Right forelimb (tissue), 1 donor: ENCODE results near the gene ZBTB17.
"Not testable (repeated sequence)": the region's sequence is repeated elsewhere in the genome, so short reads cannot be mapped to it uniquely, and the experiment has no call there.

Experiments used
- DNase-seq: peaks from one replicate; pipeline ENCODE4 v3.0.0-alpha.2; 2018

Gene ZBTB17

GRCh38 chr1:15975805-15976680, at the start of gene ZBTB17:
Gene ZBTB17, minus strand, starts transcription at chr1:15976101. Its CDS starts 27,606 bp downstream, at chr1:15948495.
- DNase-seq, result peak; percentile 95

DNA sequence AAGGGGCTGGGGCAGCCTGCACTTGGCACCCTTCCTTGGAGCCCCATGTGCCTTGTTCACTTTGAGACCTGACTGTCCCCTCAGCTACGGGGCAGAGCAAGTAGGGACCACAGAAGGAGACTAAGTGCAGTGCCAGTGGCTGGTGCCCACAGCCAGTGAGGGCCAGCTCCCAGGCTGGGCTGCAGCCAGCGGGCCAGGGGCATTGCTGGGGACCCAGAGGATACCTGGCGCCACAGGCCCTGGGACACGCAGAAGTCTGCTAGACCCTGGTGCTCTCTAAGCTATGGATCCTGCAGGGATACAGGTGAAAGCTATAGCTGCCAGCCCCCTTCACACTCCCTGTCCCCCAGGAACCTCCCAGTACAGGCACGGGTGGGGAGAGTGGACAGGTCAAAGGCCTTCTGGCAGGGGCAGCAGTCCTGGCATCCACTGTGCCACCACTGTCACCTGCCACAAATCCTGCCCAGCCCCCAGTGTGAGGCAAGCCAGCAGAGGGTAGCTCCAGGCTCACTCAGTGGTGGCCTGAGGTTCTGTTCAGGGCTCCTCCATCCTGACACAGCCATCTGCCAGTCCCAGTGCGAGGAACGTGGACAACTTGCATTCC, 47.3 kb upstream of the ZBTB17 start:
- no peak for DNase-seq

GRCh38 chr1:16022393-16022792, 46.5 kb upstream of the ZBTB17 start:
- DNase-seq, result no peak

DNA sequence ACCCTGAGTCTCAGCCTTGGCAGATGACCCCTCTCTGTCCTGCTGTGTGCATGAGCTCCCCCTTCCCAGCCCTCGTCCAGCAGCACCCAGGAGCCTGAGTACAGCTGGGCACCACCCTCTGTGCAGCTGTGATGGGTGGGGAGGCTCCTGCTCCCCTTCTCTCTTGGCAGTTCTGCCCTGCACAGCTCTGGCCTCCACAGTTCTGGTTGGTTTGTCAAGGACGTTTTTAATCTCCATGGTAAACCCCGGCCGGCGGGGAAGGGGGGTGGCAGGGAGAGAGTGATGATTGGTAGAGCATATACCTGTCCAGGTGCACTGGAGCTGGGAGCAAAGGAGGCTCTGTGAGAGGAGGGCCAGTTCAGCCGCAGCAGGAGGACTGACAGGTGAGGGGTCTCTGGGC, 45.8 kb upstream of the ZBTB17 start, which contains the start of gene CLCNKA:
TSS of gene CLCNKA (plus strand) at position 356 of the 400 bp plus-strand sequence. CDS start 584 bp downstream, outside the sequence.
- no peak for DNase-seq

- not testable (repeated sequence) for DNase-seq
Measured at GRCh38 chr1:16020878-16021277, 45.0 kb upstream of the ZBTB17 start.

DNA sequence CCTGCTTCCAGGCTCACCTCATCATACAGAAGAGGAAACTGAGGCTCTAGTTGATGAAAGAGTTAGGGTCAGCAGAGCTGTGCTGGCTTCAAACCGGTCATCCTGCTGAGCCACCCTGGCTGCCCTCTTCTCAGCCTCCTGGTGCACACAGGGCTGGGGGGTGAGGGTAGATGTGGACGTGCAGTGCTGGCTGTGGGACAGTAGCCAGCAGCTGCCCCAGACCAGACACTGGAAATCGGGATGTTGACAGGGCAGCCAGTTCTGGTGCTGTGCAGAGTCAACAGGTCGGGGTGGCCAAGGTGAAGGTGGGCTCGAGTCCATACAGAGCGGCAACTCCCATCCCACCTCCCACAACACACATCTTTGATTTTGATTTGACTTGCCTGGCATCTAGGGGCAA, 44.4 kb upstream of the ZBTB17 start:
- no peak for DNase-seq

DNA sequence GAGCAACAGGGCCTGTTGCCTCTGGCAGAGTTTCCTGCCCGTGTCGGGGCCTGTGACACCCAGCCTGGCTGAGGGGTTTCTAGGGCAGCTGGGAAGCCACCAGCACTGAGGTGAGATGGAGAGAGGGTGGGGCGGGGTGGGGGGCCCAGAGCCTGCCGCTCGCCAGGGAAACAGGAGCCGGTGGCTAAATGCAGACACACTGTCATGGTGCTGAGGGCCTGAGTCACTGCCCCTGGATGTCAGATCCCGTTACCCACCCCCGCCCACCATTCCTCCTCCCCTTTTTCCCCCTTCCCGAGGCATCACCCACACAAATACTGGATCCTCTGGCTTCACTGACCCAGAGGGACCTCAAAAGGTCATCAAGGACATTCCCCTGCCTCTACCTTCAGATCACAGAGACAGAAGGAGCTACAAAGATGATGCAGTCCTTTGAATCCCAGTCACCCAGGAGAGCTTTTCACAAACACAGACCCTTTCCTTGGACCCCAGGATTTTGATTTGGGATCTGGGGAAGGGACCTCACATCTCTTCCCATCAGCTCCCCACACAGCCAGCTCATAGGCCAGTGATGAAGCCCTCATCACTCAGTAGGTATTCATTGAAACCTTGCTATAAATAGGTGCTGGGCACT, 43.9 kb upstream of the ZBTB17 start:
- no peak for DNase-seq

DNA sequence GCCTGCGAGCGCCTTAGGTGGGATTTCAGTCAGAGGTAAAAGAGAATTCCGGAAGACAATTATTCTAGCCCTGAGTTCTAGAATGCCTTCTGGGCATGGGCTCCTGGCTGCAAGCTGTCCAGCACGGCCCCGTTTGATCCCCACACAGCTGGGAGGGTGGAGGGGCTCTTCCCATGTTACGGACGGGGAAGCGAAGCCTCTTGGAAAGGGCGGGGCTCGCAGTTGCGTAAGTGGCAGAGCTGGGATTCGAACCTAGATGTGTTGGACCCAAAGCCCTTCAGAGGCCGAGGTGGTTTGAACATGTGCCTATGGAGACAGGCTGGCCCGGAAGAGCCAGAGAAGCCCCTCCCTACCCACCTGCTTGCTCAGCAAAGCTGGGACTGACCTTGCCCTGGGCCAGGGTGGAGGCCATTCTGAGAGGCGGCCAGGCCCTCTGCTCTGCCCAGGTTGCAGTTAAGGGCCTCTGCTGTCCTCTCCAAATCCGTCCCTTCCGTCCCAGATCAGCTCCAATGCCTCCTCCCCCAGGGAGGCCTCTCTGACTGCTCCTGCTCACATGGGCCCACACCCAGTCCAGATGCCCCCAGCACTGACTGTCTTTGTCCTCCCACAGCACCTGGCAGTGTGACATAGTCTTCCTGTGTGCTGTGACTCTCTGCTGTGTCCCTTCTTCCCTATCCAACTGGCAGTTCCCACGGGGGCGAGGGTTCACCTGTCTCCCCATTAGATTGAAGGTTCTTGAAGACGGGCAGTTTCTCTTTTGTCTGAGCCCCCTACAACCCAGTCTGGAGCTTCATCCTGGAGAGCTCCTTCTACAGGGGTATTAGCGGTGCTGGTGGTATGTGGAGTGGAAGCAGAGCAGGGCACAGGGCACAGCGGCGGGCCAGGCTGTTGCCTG, 43.1 kb upstream of the ZBTB17 start:
- DNase-seq, result no peak

GRCh38 chr1:16018308-16018707, 42.4 kb upstream of the ZBTB17 start:
- DNase-seq, result no peak

GRCh38 chr1:16017461-16018303, 41.8 kb upstream of the ZBTB17 start, which contains the start of gene HSPB7:
Gene HSPB7, minus strand, starts transcription at chr1:16018043. Its CDS starts 80 bp downstream, at chr1:16017963.
- peak; percentile 87 for DNase-seq

- DNase-seq, result no peak
Measured at GRCh38 chr1:16017076-16017460, 41.2 kb upstream of the ZBTB17 start.

DNA sequence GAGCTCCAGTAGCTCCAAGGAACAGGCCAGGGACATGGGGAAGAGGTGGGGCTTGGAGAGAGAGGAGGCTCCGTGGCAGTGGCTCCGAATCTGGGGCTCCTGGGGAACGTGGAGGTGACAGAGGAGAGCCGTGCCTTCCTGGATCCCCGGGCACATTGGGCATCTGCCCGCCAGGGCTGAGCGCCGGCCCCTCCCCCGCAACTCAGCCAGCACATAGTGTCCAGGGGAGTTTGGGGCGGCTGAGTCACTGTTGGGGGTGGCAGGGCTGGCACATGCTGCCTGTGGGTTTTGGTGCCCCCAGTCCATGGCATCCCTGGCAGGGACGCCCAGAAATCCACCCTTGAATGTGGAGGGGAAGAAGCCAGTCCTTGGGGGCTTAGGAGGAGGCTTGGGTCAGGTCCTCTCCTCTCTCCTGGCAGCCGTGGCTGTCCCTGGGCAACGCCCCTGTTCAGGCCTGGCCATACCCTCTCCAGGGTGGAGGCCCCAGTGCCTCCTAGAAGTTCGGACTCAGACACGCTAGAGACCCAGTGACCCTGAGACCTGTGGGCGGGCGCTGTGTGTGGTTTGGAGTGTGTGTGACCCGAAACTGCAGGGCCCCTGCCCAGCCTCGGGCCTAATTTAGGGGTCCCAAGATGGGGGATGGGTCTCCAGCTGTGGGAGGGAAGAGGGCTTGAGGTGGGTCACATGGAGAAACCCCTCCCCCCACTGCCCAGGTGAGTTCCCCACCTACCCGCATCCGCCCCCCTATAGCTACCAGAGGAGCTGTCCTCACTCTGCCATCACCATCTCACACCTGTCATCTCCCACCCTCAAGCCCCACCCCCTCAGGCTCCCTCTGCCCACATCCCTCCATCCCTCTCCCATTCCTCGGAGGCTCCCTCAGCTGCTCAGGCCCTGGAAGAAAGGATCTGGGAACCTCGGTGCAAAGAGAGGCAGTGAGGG, 40.3 kb upstream of the ZBTB17 start:
- no peak for DNase-seq

DNA sequence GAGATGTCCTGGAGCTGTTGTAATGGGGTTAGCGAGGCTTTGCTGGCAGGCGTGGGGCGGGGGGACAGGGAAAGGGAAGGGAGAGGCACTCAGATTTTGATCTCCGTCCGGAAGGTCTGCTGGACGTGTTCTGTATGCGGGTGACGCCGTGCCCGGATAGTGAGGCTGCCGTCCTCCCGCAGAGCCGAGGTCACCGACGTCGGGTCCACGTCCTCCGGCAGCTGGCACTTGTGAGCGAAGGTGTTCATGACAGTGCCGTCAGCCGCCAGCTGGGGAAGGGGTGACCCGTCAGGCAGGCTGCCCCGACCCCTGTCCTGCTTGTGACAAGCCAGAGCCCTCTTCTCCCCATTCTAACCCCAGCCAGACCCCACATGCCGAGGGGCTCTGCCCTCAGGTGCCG, 39.6 kb upstream of the ZBTB17 start:
- no peak for DNase-seq

GRCh38 chr1:16014509-16015482, 38.9 kb upstream of the ZBTB17 start:
- DNase-seq, result peak; percentile 70

- DNase-seq, result no peak
Measured at GRCh38 chr1:16013908-16014258, 38.0 kb upstream of the ZBTB17 start.

- DNase-seq, result peak; percentile 79
Measured at GRCh38 chr1:16013220-16013907, 37.5 kb upstream of the ZBTB17 start.

- DNase-seq, result peak; percentile 78
Measured at GRCh38 chr1:16012590-16013219, 36.8 kb upstream of the ZBTB17 start.
